Parathyroid adenoma (tissue), 2 donors: ENCODE measurements around the gene ALDH1L1.

ENCODE experiments used
- H2AFZ ChIP-seq: fragments of 300-600 bp; sonication (generic); one replicate; pipeline ENCODE4 v1.7.0; 2017; ENCODE audit warnings: antibody characterized with exemption, mild to moderate bottlenecking
- H3K27ac ChIP-seq: fragments of 300-600 bp; sonication (generic); one replicate; pipeline ENCODE4 v1.7.0; 2017
- H3K27me3 ChIP-seq: fragments of 300-600 bp; sonication (generic); one replicate; pipeline ENCODE4 v1.7.0; 2017; ENCODE audit warnings: low read length; ENCODE audit not compliant: control insufficient read depth, insufficient read depth
- H3K36me3 ChIP-seq: fragments of 300-600 bp; sonication (generic); one replicate; pipeline ENCODE4 v1.7.0; 2017; ENCODE audit warnings: low read length; ENCODE audit not compliant: control insufficient read depth, insufficient read depth
- H3K4me1 ChIP-seq: fragments of 300-600 bp; sonication (generic); one replicate; pipeline ENCODE4 v1.7.0; 2017; ENCODE audit warnings: control low read depth
- H3K4me2 ChIP-seq: fragments of 300-600 bp; sonication (generic); one replicate; pipeline ENCODE4 v1.7.0; 2017; ENCODE audit warnings: low read length
- H3K4me3 ChIP-seq: fragments of 300-600 bp; sonication (generic); one replicate; pipeline ENCODE4 v1.7.0; 2017; ENCODE audit warnings: low read depth, low read length
- H3K79me2 ChIP-seq: fragments of 300-600 bp; sonication (generic); one replicate; pipeline ENCODE4 v1.7.0; 2017; ENCODE audit warnings: control low read depth
- H3K9ac ChIP-seq: fragments of 300-600 bp; sonication (generic); one replicate; pipeline ENCODE4 v1.7.0; 2017; ENCODE audit warnings: mild to moderate bottlenecking
- H3K9me3 ChIP-seq: fragments of 300-600 bp; sonication (generic); one replicate; pipeline ENCODE4 v1.7.0; 2017; ENCODE audit warnings: low read length; ENCODE audit not compliant: control insufficient read depth
- TF ChIP-seq, protein P1 (sequence below): fragments of 300-600 bp; sonication (generic); IDR thresholded peaks from one replicate; pipeline ENCODE4 v1.7.0; 2017; ENCODE audit warnings: antibody characterized with exemption, mild to moderate bottlenecking
- donor health status: primary hyperparathyroidism.

The ALDH1L1 gene

DNA sequence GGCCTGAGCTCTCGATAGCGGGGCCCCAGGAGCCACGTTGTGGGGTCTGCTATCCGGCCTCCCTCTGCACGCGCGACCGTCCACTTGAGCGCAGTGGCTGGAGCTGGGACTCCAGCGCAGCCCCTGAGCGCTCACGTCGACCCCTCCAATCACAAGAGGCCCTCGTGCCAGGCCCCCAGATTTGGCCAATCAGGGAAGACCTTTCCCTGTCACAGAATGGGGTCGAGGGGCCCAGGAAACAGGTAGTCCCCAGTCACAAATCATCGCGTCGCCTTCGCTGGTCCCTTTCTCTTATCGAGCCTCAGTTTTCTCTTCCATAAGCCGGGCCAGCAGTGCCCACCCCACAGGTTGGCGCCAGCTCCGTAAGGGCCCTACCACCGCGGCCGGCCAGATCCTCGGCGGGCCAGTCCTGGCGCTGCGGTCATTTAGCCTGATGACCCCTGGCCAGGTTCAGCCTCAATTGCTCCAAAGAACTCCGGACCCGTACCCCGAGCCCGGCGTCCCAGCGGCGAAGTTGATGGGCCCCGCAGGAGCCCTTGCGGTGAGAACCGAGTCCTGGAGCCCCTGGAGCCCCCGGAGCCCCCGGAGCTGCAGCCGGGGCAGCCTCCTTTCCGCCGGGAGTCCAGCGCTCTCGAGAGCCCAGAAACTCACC lies 435 bp downstream of the ALDH1L1 start:
- Histone ChIP-seq H3K79me2 (no peaks in the 10 kb centered on the region), H2AFZ (peak overlapping the region; percentile 89), H3K36me3 (no peaks in the 10 kb centered on the region), H3K4me3 (peak overlapping the region; percentile 72), H3K27ac (no peak overlapping the region), H3K9ac (no peak overlapping the region), H3K4me1 (no peaks in the 10 kb centered on the region), H3K27me3 (no peaks in the 10 kb centered on the region), H3K9me3 (no peaks in the 10 kb centered on the region), H3K4me2 (peak overlapping the region; percentile 94)
- TF ChIP-seq, protein P1, sequence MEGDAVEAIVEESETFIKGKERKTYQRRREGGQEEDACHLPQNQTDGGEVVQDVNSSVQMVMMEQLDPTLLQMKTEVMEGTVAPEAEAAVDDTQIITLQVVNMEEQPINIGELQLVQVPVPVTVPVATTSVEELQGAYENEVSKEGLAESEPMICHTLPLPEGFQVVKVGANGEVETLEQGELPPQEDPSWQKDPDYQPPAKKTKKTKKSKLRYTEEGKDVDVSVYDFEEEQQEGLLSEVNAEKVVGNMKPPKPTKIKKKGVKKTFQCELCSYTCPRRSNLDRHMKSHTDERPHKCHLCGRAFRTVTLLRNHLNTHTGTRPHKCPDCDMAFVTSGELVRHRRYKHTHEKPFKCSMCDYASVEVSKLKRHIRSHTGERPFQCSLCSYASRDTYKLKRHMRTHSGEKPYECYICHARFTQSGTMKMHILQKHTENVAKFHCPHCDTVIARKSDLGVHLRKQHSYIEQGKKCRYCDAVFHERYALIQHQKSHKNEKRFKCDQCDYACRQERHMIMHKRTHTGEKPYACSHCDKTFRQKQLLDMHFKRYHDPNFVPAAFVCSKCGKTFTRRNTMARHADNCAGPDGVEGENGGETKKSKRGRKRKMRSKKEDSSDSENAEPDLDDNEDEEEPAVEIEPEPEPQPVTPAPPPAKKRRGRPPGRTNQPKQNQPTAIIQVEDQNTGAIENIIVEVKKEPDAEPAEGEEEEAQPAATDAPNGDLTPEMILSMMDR = no peak

DNA sequence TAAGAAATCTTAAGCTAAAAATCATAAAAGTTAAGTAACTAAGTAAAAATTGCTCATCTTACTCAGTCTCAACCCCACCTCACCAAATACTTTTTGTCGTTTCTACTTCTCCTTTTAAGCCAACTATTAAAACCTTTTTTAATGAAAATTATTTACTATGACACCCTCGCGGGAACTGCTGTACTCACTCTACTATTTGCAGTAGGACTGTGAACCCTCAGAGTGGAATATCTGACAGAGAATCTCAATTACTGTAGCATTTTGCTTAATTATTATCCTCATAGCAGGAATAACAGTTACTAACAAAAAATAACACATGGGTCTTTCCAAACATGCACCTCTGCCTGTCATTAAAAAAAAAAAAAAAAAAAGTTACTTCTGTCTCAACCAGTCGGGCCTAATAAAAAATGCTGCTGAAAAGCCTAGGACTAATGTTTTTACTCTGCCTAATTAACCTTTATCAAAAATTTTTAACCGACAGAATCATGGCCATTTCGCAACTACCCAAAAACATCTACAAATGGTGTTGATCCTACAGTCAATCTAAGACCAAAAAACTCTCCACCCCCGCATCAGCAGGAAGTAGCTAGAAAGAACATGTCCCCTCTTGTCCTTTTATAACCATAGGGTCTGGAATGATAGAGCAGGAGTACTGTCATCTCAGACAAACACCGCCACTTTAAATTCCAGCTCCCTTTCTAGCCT lies 10.2 kb downstream of the ALDH1L1 start:
- Histone ChIP-seq H3K36me3 (no peaks in the 10 kb centered on the region), H3K79me2 (no peaks in the 10 kb centered on the region), H3K27ac (no peak overlapping the region), H3K4me1 (no peaks in the 10 kb centered on the region), H3K9me3 (no peaks in the 10 kb centered on the region), H2AFZ (no peak overlapping the region), H3K4me3 (no peak overlapping the region), H3K9ac (no peak overlapping the region), H3K4me2 (no peak overlapping the region), H3K27me3 (no peaks in the 10 kb centered on the region)
- TF ChIP-seq, protein P1 = no peak

DNA sequence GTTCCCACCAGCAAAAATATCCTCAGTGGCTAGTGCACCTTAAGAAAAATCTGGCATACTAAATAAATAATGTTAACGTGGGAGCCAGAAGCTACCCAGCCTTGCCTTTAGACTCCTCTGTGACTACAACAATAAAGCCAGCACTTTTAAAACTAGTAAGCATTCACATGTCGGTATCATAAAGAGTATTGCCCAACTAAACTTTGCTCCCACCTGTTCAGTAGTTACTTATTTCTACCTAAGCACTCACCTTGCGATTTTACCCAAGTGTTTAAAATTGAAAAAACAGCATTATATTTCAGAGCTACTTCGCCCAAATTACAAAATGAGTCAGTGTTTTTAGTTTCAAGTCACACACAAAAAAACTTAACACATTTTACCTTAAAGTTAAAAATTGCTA lies 12.8 kb downstream of the ALDH1L1 start:
- TF ChIP-seq, protein P1 = no peak
- Histone ChIP-seq H3K4me3 (no peak overlapping the region), H3K4me1 (no peaks in the 10 kb centered on the region), H2AFZ (no peak overlapping the region), H3K36me3 (no peaks in the 10 kb centered on the region), H3K27me3 (no peaks in the 10 kb centered on the region), H3K9me3 (no peaks in the 10 kb centered on the region), H3K4me2 (no peak overlapping the region), H3K9ac (no peak overlapping the region), H3K79me2 (no peaks in the 10 kb centered on the region), H3K27ac (no peak overlapping the region)

DNA sequence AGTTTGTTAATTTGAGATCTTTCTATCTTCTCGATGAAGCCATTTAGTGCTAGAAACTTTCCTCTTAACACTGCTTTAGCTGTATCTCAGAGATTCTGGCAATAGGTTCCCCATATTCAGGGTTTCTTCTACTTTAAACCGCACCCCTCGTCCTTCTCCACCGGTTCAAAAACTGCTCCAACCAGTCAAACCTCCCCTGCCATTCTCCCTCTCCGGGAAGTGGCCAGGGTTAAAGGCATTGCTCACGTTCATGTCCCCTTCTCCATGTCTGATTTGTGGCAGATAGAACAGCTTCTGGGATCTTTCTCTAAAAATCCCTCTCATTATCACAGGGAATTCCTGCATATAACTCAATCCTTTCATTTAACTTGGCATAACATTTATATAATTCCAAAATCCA lies 14.4 kb downstream of the ALDH1L1 start:
- TF ChIP-seq, protein P1 = no peak
- Histone ChIP-seq H3K9me3 (no peaks in the 10 kb centered on the region), H3K79me2 (no peaks in the 10 kb centered on the region), H3K9ac (no peak overlapping the region), H3K4me3 (no peak overlapping the region), H3K4me1 (no peaks in the 10 kb centered on the region), H2AFZ (no peak overlapping the region), H3K4me2 (no peak overlapping the region), H3K27ac (no peak overlapping the region), H3K36me3 (no peaks in the 10 kb centered on the region), H3K27me3 (no peaks in the 10 kb centered on the region)

DNA sequence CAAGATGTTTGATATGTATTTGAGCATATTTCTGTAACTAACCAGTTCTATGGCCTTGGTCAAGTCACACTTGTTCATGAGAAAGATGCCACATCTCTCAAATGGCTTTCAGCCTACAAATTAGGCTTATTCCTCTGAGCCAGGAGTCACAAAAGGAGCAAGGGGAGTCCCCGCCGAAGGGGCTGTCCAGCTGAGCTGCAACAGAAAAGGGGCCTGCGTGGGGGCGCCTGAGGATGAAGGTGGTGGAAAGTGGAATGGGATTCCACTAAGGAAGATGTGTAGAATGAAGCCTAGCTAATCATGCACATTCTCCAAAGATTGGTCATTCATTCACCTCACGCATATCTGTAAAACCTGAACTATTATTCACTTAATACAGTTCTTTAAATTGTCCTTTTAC lies 19.1 kb downstream of the ALDH1L1 start:
- no peak overlapping the region for H3K4me2 ChIP-seq
- H3K9ac ChIP-seq = no peak overlapping the region
- H2AFZ ChIP-seq = no peak overlapping the region
- no peak overlapping the region for H3K4me3 ChIP-seq
- no peaks in the 10 kb centered on the region for H3K4me1 ChIP-seq
- TF ChIP-seq, protein P1 = no peak
- H3K79me2 ChIP-seq = no peaks in the 10 kb centered on the region
- no peaks in the 10 kb centered on the region for H3K27me3 ChIP-seq
- H3K36me3 ChIP-seq = no peaks in the 10 kb centered on the region
- no peak overlapping the region for H3K27ac ChIP-seq
- H3K9me3 ChIP-seq = no peaks in the 10 kb centered on the region
